SK-MEL-5 (cell line): ENCODE results near the gene CLGN. TPM values are rescaled to one million over a fixed set of nuclear protein-coding genes. Genes with fewer than 3 reads are reported as not detected.

Experiments used
- DNase-seq: peaks from one replicate; pipeline ENCODE4 v3.0.0-alpha.2; 2016; ENCODE audit warnings: low read depth, low spot score
- in situ Hi-C: cut with HindIII; loops from 2 replicates; pipeline ENCODE4 v1.10.0; 2016; ENCODE audit warnings: low sequenced_read_pairs, high pct_unique_total_duplicates, low pct_unique_long_range_greater_than_20kb
- total RNA-seq: library from RNA; depleted of rRNA; stranded (reverse); fragments of >200 nt; shearing (Covaris generic); gene quantifications from 2 replicates; pipeline ENCODE4 v1.2.3, GENCODE V29; 2014; rRNA removed

The CLGN gene
- total RNA-seq, 1 experiment from 2014 or later = 0.08 TPM

DNA sequence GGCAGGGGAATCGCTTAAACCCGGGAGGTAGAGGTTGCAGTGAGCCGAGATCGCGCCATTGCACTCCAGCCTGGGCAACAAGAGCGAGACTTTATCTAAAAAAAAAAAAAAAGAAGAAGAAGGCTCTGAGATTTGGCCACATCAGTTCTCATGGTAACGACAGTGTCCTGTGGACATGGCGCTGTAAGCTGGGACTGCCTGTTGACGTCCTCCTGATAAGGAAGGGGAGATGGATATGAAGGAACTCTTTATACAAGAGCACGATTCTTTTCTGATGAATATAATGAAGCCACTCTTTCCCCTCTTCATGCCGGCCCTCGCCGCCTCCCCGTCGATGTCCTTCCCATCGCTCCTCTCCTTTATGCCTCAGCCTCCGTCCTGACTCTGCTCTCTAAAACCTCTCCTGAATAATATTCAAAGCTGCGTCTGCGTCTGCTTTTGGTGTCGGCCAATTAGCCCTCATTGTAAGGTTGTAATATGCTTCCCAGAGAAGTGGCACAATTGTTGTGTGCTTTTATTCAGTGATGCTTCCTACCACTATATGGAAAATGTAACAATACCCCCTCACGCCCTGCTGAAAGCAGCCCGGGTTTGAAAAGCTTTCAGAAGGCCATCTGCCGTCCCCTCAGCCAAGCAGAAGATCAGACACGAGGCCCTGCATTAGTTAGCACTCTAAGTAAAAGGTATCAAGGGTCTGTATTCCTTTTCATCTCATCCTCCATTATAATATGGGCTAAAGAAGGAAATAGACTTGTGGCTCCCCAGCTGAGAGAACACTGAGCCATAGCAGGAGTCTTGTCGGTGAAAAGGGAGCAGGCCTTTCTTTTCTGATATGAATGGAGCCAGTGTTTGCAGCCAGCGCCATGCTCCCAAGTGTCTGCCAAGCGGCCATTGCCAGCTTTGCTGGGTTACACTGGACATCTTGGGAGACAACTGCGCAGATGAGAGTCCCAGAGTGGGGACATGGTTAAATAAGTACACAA lies 76.1 kb downstream of the CLGN start:
- in situ Hi-C loops = no loop called here
- no peak for DNase-seq

DNA sequence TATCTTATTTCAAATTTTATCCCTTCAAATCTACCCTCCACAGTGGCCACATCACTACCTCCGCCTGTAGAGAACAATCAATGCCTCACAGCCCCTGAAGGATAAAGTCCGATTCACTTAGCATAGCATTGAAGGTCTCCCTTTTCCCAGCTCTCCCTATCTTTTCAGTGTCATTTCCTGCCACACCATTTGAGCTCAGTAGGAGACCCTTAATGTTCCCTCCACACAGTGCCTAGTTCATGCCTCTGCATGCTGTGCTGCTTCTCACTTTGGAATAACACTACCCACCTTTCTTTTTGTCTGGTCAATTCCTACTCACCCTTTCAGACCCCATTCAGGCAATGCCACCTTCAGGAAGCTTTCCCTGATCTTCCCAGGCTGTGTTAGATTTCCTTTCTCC lies 77.6 kb downstream of the CLGN start:
- in situ Hi-C loops = no loop called here
- DNase-seq = no peak

DNA sequence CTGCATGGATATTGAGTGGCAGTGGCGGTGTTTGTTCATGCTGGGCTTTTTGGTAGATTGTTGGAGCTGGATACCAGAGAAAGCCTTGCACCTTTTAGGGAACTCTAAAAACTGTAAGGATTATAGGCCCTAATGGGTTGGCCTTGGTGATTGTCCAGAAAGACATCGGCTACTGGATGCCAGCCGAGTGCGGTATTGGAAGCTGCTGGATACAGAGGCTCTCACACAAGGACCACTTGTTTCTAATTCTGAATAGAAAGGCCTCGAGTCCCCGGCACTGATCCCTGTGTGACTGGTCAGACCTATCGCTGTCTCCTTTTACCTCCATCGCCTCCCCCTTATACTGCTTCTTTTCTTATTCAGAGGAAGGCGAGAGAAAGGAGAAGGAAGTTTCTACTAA lies 81.3 kb downstream of the CLGN start:
- in situ Hi-C loops = no loop called here
- no peak for DNase-seq

DNA sequence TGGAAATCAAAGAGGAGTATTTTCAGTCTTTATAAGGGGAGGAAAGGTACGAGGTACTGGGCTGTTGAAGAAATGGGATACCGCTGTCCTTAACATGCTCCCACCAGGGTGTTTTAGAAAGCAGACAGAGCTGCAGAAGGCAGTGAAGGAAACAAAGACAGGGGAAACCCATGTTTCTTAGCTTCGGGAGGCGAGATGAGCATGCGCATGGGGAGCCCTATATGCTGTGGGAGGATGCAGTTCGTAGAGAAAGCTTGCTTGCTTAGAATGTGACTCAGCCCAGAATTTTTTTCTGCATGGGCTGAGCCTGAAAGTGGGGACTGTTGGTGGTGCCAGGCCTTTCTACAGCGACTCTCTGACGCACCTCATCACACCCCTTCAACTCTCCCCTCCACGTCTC lies 82.8 kb downstream of the CLGN start:
- in situ Hi-C loops = no loop called here
- DNase-seq = no peak

DNA sequence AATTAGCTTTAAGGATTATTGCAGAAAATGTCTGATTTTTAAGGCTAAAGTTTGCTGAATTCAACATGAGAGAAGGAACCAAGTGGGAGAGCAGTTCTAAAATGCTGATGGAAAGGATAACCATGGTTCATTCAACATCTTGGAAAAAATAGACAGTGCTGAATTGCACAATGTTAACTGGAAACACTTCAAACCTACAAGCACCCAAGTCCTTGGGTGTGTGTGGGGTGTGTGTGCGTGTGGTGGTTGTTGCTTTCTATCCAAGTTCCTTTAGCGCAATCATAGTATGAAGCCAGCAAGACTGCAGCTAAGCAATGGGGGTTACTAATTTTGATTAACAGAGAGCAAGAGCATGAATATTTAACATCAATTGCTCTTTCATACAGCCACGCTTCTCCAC lies 83.3 kb downstream of the CLGN start:
- in situ Hi-C loops = no loop called here
- no peak for DNase-seq

DNA sequence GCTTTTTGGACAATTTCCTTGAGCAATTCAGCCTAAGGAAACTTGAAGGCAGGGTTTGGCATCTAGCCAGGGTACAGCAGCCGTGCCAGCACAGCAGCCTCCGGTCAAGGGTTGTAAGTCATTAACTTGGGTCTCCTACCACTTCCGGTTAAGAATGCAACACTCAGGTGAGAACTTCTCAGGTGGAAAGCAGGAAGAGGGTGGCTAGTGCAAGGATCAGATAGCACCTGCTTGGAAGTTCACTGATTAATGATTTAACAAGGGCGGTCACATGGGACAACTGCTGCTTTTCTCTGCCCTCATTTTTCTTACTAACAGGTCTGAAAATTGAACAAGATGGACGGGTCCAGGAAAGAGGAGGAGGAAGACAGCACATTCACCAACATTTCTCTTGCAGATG lies 84.1 kb downstream of the CLGN start:
- in situ Hi-C loops = no loop called here
- DNase-seq = no peak

DNA sequence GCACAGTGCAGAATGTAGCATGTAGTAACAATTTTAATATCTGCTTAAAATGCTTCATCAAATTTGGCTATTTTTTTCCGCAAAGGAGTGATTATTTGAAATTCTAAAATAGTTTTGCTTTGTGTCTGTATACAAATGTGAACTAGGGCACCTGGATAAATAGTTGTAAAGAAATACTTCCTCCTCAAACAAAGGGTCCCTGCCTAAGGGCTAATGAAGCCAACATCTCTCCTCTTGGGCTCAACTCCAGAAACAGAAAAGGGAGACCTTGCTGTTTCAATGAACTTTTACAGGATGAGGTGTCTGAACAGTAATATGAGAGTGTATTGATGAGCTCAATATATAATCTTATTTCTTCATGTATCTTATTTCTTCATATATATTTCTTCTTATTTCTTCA lies 84.8 kb downstream of the CLGN start:
- no peak for DNase-seq
- in situ Hi-C loops = no loop called here

Other genes starting within 250 kb of the CLGN start
- 45.9 and 50.7 TPM in 2 replicates for gene SCOC, start 54.0 kb downstream of the CLGN start, total RNA-seq
- not detected in 2 replicates for gene MGAT4D, start 70.6 kb upstream of the CLGN start, total RNA-seq
- 25.5 and 27.0 TPM in 2 replicates for gene ELMOD2, start 96.5 kb upstream of the CLGN start, total RNA-seq
- gene UCP1, start 141.3 kb upstream of the CLGN start, total RNA-seq = not detected in 2 replicates